Fibroblast of lung (primary cell): ENCODE data around the gene ANGPTL2. TPM values are rescaled to one million over a fixed set of nuclear protein-coding genes. Genes with fewer than 3 reads are reported as not detected.

ENCODE experiments used
- DNase-seq, 2 donors: peaks; one replicate each; pipeline versions ENCODE4 v3.0.0 to v3.0.0-alpha.2; 2010; ENCODE audit warnings: low read depth in 2 of 2
- H2AFZ ChIP-seq: 2 replicates; pipeline ENCODE4 v1.5.1; 2012; ENCODE audit warnings: low read length, control low read depth, inconsistent platforms
- H3K27ac ChIP-seq: 2 replicates; pipeline ENCODE4 v1.5.1; 2011; ENCODE audit warnings: low read length, control low read depth; ENCODE audit not compliant: insufficient read depth
- H3K27me3 ChIP-seq: 2 replicates; pipeline ENCODE4 v1.5.1; 2011; ENCODE audit warnings: mild to moderate bottlenecking, low read length; ENCODE audit not compliant: control insufficient read depth, insufficient read depth
- H3K36me3 ChIP-seq: 2 replicates; pipeline ENCODE4 v1.5.1; 2011; ENCODE audit warnings: low read length; ENCODE audit not compliant: control insufficient read depth, insufficient read depth
- H3K4me1 ChIP-seq: 2 replicates; pipeline ENCODE4 v1.5.1; 2011; ENCODE audit warnings: low read length; ENCODE audit not compliant: control insufficient read depth, insufficient read depth; ENCODE audit errors: extremely low read depth
- H3K4me2 ChIP-seq: 2 replicates; pipeline ENCODE4 v1.5.1; 2011; ENCODE audit warnings: low read length, control low read depth; ENCODE audit not compliant: insufficient read depth; ENCODE audit errors: extremely low read depth
- H3K4me3 ChIP-seq, 4 experiments: fragments of 200-600 bp in 1 of 4; sonication (generic) in 1 of 4; replicated peaks in 1 of 4; 2 replicates each; pipeline ENCODE4 v1.5.1; 2011 to 2016; ENCODE audit warnings: low read length in 4 of 4, low read depth in 3 of 4, mild to moderate bottlenecking in 3 of 4, control low read depth in 2 of 4, inconsistent platforms in 1 of 4, mixed read lengths in 1 of 4; ENCODE audit not compliant: insufficient read depth in 1 of 4; ENCODE audit errors: control extremely low read depth in 1 of 4
- H3K79me2 ChIP-seq: 2 replicates; pipeline ENCODE4 v1.5.1; 2012; ENCODE audit warnings: mild to moderate bottlenecking, low read length, inconsistent platforms; ENCODE audit not compliant: control insufficient read depth, insufficient read depth
- H3K9ac ChIP-seq: 2 replicates; pipeline ENCODE4 v1.5.1; 2011; ENCODE audit warnings: mild to moderate bottlenecking, low read length, control low read depth; ENCODE audit not compliant: insufficient read depth
- H3K9me3 ChIP-seq: 2 replicates; pipeline ENCODE4 v1.5.1; 2012; ENCODE audit warnings: low read depth, low read length; ENCODE audit not compliant: control insufficient read depth, insufficient read depth
- H4K20me1 ChIP-seq: 2 replicates; pipeline ENCODE4 v1.5.1; 2011; ENCODE audit warnings: low read length; ENCODE audit not compliant: control insufficient read depth, insufficient read depth; ENCODE audit errors: extremely low read depth
- CTCF ChIP-seq, 2 donors: IDR thresholded peaks in 1 of 2; conservative IDR thresholded peaks in 1 of 2; 1 replicate in 1 of 2; 2 replicates in 1 of 2; pipeline ENCODE4 v1.5.1; 2011 to 2012; ENCODE audit warnings: low read length in 2 of 2, control low read depth in 1 of 2, inconsistent platforms in 1 of 2, low read depth in 1 of 2, mild to moderate bottlenecking in 1 of 2
- EZH2 ChIP-seq: IDR thresholded peaks from 2 replicates; pipeline ENCODE4 v1.5.1; 2012; ENCODE audit warnings: low read length, control low read depth, mild to moderate bottlenecking; ENCODE audit errors: missing control alignments
- polyA plus RNA-seq, 2 donors: library from polyadenylated mRNA; depleted of rRNA in 1 of 2; stranded (reverse) in 1 of 2; unstranded in 1 of 2; fragments of >200 nt; gene quantifications; 2 replicates each; pipeline ENCODE4 v1.2.1, GENCODE V29; 2011 to 2012; ENCODE audit warnings: missing spikeins in 1 of 2
- total RNA-seq: library from RNA; depleted of rRNA; stranded (reverse); fragments of >200 nt; gene quantifications from 2 replicates; pipeline ENCODE4 v1.2.1, GENCODE V29; 2014

ANGPTL2 gene
- total and polyA plus RNA-seq, 2 donors (not counting 1 experiment from before 2014, with no cell fraction given): 128 to 163 TPM

- Histone ChIP-seq H3K9ac (no peak overlapping the region), H3K27ac (no peak overlapping the region), H3K36me3 (no peaks in the 10 kb centered on the region), H3K79me2 (no peaks in the 10 kb centered on the region), H3K9me3 (no peaks in the 10 kb centered on the region), H3K27me3 (peaks cover 2% of the 10 kb centered on the region), H4K20me1 (no peaks in the 10 kb centered on the region), H3K4me2 (no peak overlapping the region), H3K4me1 (no peaks in the 10 kb centered on the region), H2AFZ (no peak overlapping the region), H3K4me3 (no peak overlapping the region)
- no peak for DNase-seq
- no peak for TF ChIP-seq EZH2
- no peak for TF ChIP-seq CTCF (conservative IDR thresholded peaks at IDR 0.05 in 1 of 2, IDR thresholded peaks at IDR 0.05 in 1 of 2; ENCODE audit: low read depth in 1 of 2, low read length in 2 of 2)
Measured at GRCh38 chr9:127149463-127150390, 27.3 kb upstream of the ANGPTL2 start.

- Histone ChIP-seq H3K9ac (no peak overlapping the region), H3K27me3 (peaks cover 2% of the 10 kb centered on the region), H3K9me3 (no peaks in the 10 kb centered on the region), H3K4me1 (no peaks in the 10 kb centered on the region), H3K4me2 (no peak overlapping the region), H2AFZ (no peak overlapping the region), H3K27ac (no peak overlapping the region), H4K20me1 (no peaks in the 10 kb centered on the region), H3K79me2 (no peaks in the 10 kb centered on the region), H3K36me3 (no peaks in the 10 kb centered on the region), H3K4me3 (no peak overlapping the region)
- no peak for DNase-seq
- TF ChIP-seq EZH2 (no peak), CTCF (conservative IDR thresholded peaks at IDR 0.05 in 1 of 2, IDR thresholded peaks at IDR 0.05 in 1 of 2; ENCODE audit: low read depth in 1 of 2, low read length in 2 of 2) (no peak)
Measured at GRCh38 chr9:127149010-127149409, 26.6 kb upstream of the ANGPTL2 start.

GRCh38 chr9:127148014-127148413, 25.6 kb upstream of the ANGPTL2 start:
- no peak for TF ChIP-seq EZH2
- TF ChIP-seq CTCF (conservative IDR thresholded peaks at IDR 0.05 in 1 of 2, IDR thresholded peaks at IDR 0.05 in 1 of 2; ENCODE audit: low read depth in 1 of 2, low read length in 2 of 2): no peak
- Histone ChIP-seq H3K79me2 (no peaks in the 10 kb centered on the region), H3K4me2 (no peak overlapping the region), H3K9ac (no peak overlapping the region), H3K27me3 (no peaks in the 10 kb centered on the region), H3K4me3 (no peak overlapping the region), H3K4me1 (no peaks in the 10 kb centered on the region), H3K27ac (no peak overlapping the region), H3K36me3 (no peaks in the 10 kb centered on the region), H3K9me3 (no peaks in the 10 kb centered on the region), H2AFZ (no peak overlapping the region), H4K20me1 (no peaks in the 10 kb centered on the region)
- no peak for DNase-seq
